GM12865 (cell line): ENCODE results near the gene MAP3K20.

Experiments used
- DNase-seq: peaks from one replicate; pipeline ENCODE4 v3.0.0; 2010; ENCODE audit warnings: low read depth
- H3K4me3 ChIP-seq: 2 replicates; pipeline ENCODE4 v1.5.1; 2011; ENCODE audit warnings: mild to moderate bottlenecking, low read depth, low read length, control low read depth
- CTCF ChIP-seq: IDR thresholded peaks from 2 replicates; pipeline ENCODE4 v1.5.1; 2011; ENCODE audit warnings: low read length, control low read depth, low read depth, inconsistent platforms; ENCODE audit not compliant: insufficient read depth; ENCODE audit errors: missing control alignments

The MAP3K20 gene

GRCh38 chr2:173238831-173239230 lies 163.2 kb downstream of the MAP3K20 start:
- H3K4me3 ChIP-seq, result no peak overlapping the region
- DNase-seq, result no peak
- no peak for TF ChIP-seq CTCF

- H3K4me3 ChIP-seq, result no peak overlapping the region
- TF ChIP-seq CTCF, result no peak
- peak; percentile 88 for DNase-seq
Observed at GRCh38 chr2:173239644-173240043, 164.0 kb downstream of the MAP3K20 start.

GRCh38 chr2:173240083-173240482 lies 164.4 kb downstream of the MAP3K20 start:
- no peak overlapping the region for H3K4me3 ChIP-seq
- TF ChIP-seq CTCF, result no peak
- peak; percentile 38 for DNase-seq

- H3K4me3 ChIP-seq, result no peak overlapping the region
- DNase-seq, result no peak
- no peak for TF ChIP-seq CTCF
Observed at GRCh38 chr2:173241643-173242042, 166.0 kb downstream of the MAP3K20 start.

- no peak overlapping the region for H3K4me3 ChIP-seq
- DNase-seq, result no peak
- TF ChIP-seq CTCF, result no peak
Observed at GRCh38 chr2:173247156-173247555, 171.5 kb downstream of the MAP3K20 start.

GRCh38 chr2:173248381-173248780 lies 172.7 kb downstream of the MAP3K20 start:
- TF ChIP-seq CTCF, result no peak
- H3K4me3 ChIP-seq, result no peak overlapping the region
- DNase-seq, result no peak

GRCh38 chr2:173249661-173250641 lies 174.3 kb downstream of the MAP3K20 start:
- TF ChIP-seq CTCF, result no peak
- no peak for DNase-seq
- no peak overlapping the region for H3K4me3 ChIP-seq
